PFSK-1 (cell line): ENCODE measurements around the gene TMEM39A.

Source experiments
- POLR2AphosphoS5 ChIP-seq: IDR thresholded peaks from 2 replicates; pipeline ENCODE4 v1.6.1; 2012; ENCODE audit warnings: low read depth, mild to moderate bottlenecking, control low read depth, low read length, moderate library complexity
- SIN3A ChIP-seq: IDR thresholded peaks from 2 replicates; pipeline ENCODE4 v1.6.1; 2012; ENCODE audit warnings: mild to moderate bottlenecking, low read length, moderate library complexity, borderline replicate concordance; ENCODE audit not compliant: insufficient read depth
- TF ChIP-seq, protein P1 (sequence below), 2 experiments: IDR thresholded peaks; 2 replicates each; pipeline versions ENCODE4 v1.6.1 to v1.8.0; 2011 to 2012; ENCODE audit warnings: low read depth in 2 of 2, low read length in 2 of 2, control low read depth in 1 of 2, inconsistent platforms in 1 of 2, mild to moderate bottlenecking in 1 of 2, moderate library complexity in 1 of 2; ENCODE audit not compliant: insufficient read depth in 1 of 2

DNA sequence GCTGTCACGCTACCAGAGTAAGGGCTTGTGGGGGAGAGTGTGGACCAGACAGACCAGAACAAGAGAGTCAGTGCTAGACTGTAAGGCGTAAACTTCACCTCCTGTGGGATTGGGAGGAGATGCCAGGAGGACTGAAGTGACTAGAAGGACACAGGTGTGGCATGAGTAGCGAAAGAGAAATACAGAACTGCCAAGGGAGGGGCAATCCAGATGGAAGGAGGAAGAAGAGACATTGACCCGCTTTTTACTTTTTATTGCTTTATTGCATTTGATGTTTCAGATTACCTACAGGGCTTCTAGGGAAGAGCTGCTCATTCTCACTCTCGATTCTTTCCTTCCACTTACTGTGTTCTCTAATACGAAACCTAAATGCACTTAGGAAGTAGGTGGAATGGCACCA is 7.5 kb upstream of the TMEM39A start:
- TF ChIP-seq, protein P1, sequence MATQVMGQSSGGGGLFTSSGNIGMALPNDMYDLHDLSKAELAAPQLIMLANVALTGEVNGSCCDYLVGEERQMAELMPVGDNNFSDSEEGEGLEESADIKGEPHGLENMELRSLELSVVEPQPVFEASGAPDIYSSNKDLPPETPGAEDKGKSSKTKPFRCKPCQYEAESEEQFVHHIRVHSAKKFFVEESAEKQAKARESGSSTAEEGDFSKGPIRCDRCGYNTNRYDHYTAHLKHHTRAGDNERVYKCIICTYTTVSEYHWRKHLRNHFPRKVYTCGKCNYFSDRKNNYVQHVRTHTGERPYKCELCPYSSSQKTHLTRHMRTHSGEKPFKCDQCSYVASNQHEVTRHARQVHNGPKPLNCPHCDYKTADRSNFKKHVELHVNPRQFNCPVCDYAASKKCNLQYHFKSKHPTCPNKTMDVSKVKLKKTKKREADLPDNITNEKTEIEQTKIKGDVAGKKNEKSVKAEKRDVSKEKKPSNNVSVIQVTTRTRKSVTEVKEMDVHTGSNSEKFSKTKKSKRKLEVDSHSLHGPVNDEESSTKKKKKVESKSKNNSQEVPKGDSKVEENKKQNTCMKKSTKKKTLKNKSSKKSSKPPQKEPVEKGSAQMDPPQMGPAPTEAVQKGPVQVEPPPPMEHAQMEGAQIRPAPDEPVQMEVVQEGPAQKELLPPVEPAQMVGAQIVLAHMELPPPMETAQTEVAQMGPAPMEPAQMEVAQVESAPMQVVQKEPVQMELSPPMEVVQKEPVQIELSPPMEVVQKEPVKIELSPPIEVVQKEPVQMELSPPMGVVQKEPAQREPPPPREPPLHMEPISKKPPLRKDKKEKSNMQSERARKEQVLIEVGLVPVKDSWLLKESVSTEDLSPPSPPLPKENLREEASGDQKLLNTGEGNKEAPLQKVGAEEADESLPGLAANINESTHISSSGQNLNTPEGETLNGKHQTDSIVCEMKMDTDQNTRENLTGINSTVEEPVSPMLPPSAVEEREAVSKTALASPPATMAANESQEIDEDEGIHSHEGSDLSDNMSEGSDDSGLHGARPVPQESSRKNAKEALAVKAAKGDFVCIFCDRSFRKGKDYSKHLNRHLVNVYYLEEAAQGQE (IDR thresholded peaks at IDR 0.05; ENCODE audit: insufficient read depth in 1 of 2, low read depth in 2 of 2, low read length in 2 of 2) = no peak
- TF ChIP-seq POLR2AphosphoS5 (no peak), SIN3A (no peak)
